Glutamatergic neuron (in vitro differentiated cells): ENCODE measurements around the gene TBC1D1. TPM values are rescaled to one million over a fixed set of nuclear protein-coding genes. Genes with fewer than 3 reads are reported as not detected.

Experiments used
- DNase-seq: peaks from one replicate; pipeline ENCODE4 v3.0.0; 2022
- H3K27ac Mint-ChIP-seq: one replicate; pipeline ENCODE4 v1.8.0; 2020; ENCODE audit warnings: mild to moderate bottlenecking, mixed read lengths, inconsistent platforms; ENCODE audit not compliant: unreplicated experiment
- H3K27me3 Mint-ChIP-seq: one replicate; pipeline ENCODE4 v1.8.0; 2020; ENCODE audit warnings: mild to moderate bottlenecking, moderate library complexity, mixed read lengths, inconsistent platforms; ENCODE audit not compliant: unreplicated experiment
- H3K36me3 Mint-ChIP-seq: one replicate; pipeline ENCODE4 v1.8.0; 2020; ENCODE audit warnings: mild to moderate bottlenecking, mixed read lengths, inconsistent platforms; ENCODE audit not compliant: unreplicated experiment
- H3K4me1 Mint-ChIP-seq: one replicate; pipeline ENCODE4 v1.8.0; 2020; ENCODE audit warnings: mild to moderate bottlenecking, low read depth, mixed read lengths, inconsistent platforms; ENCODE audit not compliant: unreplicated experiment
- H3K4me3 Mint-ChIP-seq: one replicate; pipeline ENCODE4 v1.8.0; 2020; ENCODE audit warnings: mild to moderate bottlenecking, mixed read lengths, inconsistent platforms; ENCODE audit not compliant: unreplicated experiment
- H3K9me3 Mint-ChIP-seq: one replicate; pipeline ENCODE4 v1.8.0; 2020; ENCODE audit warnings: mild to moderate bottlenecking, moderate library complexity, mixed read lengths, inconsistent platforms; ENCODE audit not compliant: unreplicated experiment
- total RNA-seq: library from RNA; stranded (reverse); fragmentation: NEBNext Ultra II Directional; extraction: Animal tissue kit (Norgen Biotek cat#: 25700); gene quantifications from one replicate; pipeline ENCODE4 v1.2.1, GENCODE V29; 2021; ENCODE audit not compliant: unreplicated experiment
- TF ChIP-seq, protein P1 (sequence below): fragments of 200-600 bp; sonication (generic); IDR thresholded peaks from one replicate; pipeline ENCODE4 v1.5.0; 2021; ENCODE audit not compliant: partially characterized antibody, unreplicated experiment

TBC1D1 gene
- total RNA-seq, 1 donor from 2014 or later, result 106 TPM

DNA sequence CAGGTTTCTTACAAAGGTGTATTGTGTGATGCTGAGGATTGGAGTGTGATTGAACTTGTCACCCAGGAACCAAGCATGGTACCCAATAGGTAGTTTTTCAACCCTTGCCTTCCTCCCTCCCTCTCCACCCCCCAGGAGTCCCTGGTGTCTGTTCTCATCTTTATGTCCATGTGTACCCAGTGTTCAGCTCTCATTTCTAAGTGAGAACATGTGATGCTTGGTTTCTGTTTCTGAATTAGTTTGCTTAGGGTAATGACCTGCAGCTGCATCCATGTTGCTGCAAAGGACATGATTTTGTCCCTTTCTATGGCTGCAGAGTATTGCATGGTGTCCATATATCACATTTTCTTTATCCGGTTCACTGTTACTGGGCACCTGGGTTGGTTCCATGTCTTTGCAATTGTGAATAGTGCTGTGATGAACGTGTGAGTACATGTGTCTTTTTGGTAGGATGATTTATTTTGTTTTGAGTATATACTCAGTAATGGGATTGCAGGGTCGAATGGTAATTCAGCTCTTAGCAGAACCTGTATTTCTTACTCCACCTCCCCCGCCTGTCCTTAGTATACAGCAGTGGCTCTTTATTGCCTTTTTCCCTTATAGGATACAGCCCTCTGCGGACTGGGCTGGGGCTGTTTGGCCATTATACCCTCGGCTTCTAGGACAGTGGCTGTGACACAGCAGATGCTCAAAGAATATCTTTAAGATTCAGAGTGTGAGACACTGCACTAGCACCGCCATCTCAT is 214.8 kb downstream of the TBC1D1 start:
- H3K9me3 Mint-ChIP-seq, result no peaks in the 10 kb centered on the region
- H3K4me3 Mint-ChIP-seq, result no peak overlapping the region
- TF ChIP-seq, protein P1, sequence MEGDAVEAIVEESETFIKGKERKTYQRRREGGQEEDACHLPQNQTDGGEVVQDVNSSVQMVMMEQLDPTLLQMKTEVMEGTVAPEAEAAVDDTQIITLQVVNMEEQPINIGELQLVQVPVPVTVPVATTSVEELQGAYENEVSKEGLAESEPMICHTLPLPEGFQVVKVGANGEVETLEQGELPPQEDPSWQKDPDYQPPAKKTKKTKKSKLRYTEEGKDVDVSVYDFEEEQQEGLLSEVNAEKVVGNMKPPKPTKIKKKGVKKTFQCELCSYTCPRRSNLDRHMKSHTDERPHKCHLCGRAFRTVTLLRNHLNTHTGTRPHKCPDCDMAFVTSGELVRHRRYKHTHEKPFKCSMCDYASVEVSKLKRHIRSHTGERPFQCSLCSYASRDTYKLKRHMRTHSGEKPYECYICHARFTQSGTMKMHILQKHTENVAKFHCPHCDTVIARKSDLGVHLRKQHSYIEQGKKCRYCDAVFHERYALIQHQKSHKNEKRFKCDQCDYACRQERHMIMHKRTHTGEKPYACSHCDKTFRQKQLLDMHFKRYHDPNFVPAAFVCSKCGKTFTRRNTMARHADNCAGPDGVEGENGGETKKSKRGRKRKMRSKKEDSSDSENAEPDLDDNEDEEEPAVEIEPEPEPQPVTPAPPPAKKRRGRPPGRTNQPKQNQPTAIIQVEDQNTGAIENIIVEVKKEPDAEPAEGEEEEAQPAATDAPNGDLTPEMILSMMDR, result no peak
- H3K4me1 Mint-ChIP-seq, result peaks cover 36% of the 10 kb centered on the region
- no peak for DNase-seq
- H3K36me3 Mint-ChIP-seq, result no peaks in the 10 kb centered on the region
- no peak overlapping the region for H3K27ac Mint-ChIP-seq
- peaks cover 11% of the 10 kb centered on the region for H3K27me3 Mint-ChIP-seq

DNA sequence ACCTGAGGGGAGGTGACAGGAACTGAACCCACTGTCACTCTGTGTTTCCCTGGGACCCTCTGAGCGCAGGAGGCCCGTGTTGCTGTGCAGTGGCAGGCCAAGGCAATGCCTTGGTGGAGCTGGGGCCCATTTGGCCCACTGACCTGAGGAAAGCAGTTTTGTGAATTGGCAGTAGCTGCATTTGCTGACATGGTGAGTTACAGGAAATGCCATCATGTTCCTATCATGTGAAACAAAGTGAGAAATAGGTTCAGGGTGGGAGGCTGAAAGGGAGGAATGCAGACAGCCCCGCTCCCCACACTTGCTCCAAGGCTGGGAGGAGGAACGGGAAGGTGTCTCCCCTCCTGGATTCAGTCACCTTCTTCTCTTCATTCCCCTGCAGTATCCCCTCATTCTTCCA is 215.4 kb downstream of the TBC1D1 start:
- peaks cover 11% of the 10 kb centered on the region for H3K27me3 Mint-ChIP-seq
- H3K4me3 Mint-ChIP-seq, result no peak overlapping the region
- no peak for DNase-seq
- no peak overlapping the region for H3K27ac Mint-ChIP-seq
- peaks cover 39% of the 10 kb centered on the region for H3K4me1 Mint-ChIP-seq
- H3K9me3 Mint-ChIP-seq, result no peaks in the 10 kb centered on the region
- TF ChIP-seq, protein P1, result no peak
- H3K36me3 Mint-ChIP-seq, result no peaks in the 10 kb centered on the region

DNA sequence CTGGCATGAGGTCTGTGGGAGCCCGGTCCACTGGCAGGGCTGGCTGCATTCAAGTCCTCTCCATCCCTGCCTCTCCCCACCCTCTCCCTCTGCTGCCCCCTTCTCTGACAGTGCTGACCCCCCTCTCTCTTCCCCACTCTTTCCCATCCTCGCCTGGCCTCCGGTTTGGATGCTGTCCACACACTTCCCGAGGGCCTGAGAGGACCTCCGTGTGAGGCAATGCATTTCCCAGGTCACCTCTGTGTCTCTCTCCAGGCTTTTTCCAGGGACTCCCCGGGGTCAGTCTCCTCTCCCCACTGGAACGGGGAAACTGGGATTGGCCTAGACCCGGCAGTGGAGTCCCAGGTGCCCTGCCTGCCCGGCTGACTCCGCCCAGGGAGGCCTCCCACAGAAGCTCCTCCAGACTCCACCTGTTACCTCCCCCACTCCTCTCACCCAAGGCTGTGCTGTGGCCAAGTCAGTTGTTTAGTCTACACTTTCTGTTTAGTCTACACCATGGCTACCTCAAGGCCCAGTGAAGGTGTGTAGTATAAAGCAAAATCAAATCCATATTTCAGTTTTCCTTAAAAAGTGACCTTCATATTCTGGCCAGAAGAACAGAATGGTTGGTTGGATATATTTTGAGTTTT is 216.1 kb downstream of the TBC1D1 start:
- Mint-ChIP-seq H3K27me3 (peaks cover 11% of the 10 kb centered on the region), H3K27ac (no peak overlapping the region), H3K9me3 (peaks cover 1% of the 10 kb centered on the region), H3K4me3 (no peak overlapping the region), H3K4me1 (peaks cover 40% of the 10 kb centered on the region), H3K36me3 (no peaks in the 10 kb centered on the region)
- DNase-seq, result no peak
- TF ChIP-seq, protein P1, result no peak

DNA sequence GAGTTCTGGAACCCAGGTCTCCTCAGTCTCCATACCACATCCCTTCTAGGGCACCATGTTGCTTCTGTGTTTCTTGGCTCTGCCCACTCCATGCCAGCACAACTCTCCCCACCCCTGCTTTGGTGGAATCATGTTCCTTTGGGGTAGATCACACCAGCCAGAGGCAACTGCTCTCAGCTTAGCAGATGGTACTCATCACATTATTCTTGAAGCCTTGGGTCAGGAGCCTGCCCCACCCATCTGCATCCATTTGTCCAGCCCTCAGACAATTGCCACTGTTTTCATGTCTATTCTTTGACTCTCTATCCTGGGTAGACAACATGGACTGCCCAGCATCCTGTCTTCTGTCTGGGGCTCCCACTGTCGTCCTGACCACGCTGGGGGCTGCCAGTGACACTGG is 216.9 kb downstream of the TBC1D1 start:
- Mint-ChIP-seq H3K27me3 (peaks cover 11% of the 10 kb centered on the region), H3K4me3 (peak overlapping the region; percentile 23), H3K4me1 (peaks cover 43% of the 10 kb centered on the region)

More for the DNA sequence above, 216.9 kb downstream of the TBC1D1 start:
- Mint-ChIP-seq H3K27ac (peak overlapping the region; percentile 90), H3K36me3 (no peaks in the 10 kb centered on the region), H3K9me3 (peaks cover 1% of the 10 kb centered on the region)
- no peak for DNase-seq
- TF ChIP-seq, protein P1, result no peak
